HG02642 (cell line): ENCODE results near the gene UIMC1.
"Not testable (repeated sequence)": the region's sequence is repeated elsewhere in the genome, so short reads cannot be mapped to it uniquely, and the experiment has no call there.

Experiments
- ATAC-seq: cut with Tn5 transposase; IDR thresholded peaks from one replicate; pipeline ENCODE4 v1.9.1; 2021; ENCODE audit warnings: mild to moderate bottlenecking; ENCODE audit not compliant: unreplicated experiment, poor library complexity

Gene UIMC1

DNA sequence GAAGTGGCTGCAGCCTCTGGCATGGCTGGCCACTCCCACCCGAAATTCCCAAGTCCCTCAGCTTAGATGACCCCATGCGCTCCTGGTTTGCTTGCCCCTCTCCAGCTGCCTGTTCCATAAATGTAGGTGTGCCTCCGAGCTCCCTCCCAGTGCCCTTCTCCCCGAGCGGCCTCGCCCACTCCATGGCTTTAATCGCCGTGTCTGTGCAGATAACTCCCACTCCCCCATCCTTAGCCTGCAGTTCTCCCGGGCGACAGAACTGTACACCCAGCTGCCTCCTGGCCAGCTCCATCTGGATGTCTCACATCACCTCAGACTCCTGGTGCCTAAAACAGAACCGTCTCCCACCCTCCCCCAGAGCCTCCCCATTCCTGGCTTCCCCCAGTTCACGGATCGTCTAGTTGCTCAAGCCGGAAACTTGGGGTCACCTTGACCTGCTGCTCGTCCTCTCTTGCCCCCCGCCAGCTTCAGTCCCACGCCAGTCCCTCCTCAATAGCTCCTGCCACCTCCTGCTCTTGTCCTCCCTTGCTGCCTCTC lies 131.5 kb downstream of the UIMC1 start:
- ATAC-seq: no peak

DNA sequence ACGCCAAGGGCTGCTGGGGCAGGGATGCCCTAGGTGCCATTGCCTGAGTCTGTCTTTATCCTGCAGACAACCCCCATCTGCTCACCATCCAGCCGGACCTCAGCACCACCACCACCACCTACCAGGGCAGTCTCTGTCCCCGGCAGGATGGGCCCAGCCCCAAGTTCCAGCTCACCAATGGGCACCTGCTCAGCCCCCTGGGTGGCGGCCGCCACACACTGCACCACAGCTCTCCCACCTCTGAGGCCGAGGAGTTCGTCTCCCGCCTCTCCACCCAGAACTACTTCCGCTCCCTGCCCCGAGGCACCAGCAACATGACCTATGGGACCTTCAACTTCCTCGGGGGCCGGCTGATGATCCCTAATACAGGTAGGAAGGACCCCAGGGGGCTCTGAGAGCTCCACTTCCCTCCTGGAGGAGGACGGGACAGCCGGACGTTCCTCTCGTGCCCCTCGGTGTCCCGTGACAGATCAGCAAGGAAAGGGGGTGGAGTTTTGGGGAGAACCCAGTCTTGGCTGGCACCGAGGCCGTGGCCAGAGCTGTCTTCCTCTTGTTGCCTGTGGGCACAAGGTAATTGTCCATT lies 132.3 kb downstream of the UIMC1 start:
- ATAC-seq: no peak

DNA sequence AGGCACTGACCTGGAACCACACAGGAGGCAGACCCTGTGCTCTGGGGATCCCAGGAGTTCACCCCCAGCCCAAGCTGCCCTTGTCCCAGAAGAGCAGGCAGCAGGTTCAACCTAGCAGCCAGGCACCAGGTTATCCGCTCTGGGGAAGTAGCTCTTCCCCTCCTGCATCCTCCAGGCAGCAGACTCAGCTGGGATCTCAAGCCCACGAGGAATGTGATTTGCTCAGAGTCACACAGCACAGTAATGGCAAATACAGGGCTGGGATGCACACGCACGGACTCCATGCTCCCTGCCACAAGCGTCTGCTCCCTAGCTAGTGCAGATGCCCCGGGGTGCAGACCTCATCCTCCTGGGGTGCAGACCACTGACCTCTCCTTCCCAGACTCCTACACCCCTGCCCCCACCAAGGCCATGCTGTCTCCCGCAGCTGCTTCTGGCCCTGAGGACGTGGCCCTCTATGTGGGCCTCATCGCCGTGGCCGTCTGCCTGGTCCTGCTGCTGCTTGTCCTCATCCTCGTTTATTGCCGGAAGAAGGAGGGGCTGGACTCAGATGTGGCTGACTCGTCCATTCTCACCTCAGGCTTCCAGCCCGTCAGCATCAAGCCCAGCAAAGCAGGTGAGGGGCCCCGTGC lies 132.9 kb downstream of the UIMC1 start:
- ATAC-seq: no peak

- not testable (repeated sequence) for ATAC-seq
These were observed 133.6 kb downstream of the UIMC1 start for GRCh38 chr5:176873011-176873410.

DNA sequence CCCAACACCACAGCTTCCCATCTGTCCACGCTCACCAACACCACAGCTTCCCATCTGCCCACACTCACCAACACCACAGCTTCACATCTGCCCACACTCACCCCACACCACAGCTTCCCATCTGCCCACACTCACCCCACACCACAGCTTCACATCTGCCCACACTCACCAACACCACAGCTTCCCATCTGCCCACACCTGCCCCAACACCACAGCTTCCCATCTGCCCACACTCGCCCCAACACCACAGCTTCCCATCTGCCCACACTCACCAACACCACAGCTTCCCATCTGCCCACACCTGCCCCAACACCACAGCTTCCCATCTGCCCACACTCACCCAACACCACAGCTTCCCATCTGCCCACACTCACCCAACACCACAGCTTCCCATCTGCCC lies 134.0 kb downstream of the UIMC1 start:
- ATAC-seq: not testable (repeated sequence)

DNA sequence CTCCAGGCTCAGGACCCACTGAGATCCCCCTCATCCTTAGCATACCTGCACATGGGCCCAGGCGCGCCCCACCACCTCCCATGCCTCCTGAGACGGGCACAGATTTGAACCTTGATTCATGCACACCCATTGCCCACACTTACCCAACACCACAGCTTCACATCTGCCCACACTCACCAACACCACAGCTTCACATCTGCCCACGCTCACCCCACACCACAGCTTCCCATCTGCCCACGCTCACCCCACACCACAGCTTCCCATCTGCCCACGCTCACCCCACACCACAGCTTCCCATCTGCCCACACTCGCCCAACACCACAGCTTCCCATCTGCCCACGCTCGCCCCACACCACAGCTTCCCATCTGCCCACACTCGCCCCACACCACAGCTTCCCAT lies 135.9 kb downstream of the UIMC1 start:
- ATAC-seq: not testable (repeated sequence)

GRCh38 chr5:176870110-176870591 lies 136.4 kb downstream of the UIMC1 start:
- no peak for ATAC-seq

- ATAC-seq: no peak
These were observed 137.0 kb downstream of the UIMC1 start for GRCh38 chr5:176869501-176870109.

- ATAC-seq: no peak
These were observed 137.8 kb downstream of the UIMC1 start for GRCh38 chr5:176868731-176869130.

GRCh38 chr5:176868126-176868525 lies 138.5 kb downstream of the UIMC1 start:
- ATAC-seq: no peak

GRCh38 chr5:176866707-176867310 lies 139.8 kb downstream of the UIMC1 start:
- no peak for ATAC-seq

DNA sequence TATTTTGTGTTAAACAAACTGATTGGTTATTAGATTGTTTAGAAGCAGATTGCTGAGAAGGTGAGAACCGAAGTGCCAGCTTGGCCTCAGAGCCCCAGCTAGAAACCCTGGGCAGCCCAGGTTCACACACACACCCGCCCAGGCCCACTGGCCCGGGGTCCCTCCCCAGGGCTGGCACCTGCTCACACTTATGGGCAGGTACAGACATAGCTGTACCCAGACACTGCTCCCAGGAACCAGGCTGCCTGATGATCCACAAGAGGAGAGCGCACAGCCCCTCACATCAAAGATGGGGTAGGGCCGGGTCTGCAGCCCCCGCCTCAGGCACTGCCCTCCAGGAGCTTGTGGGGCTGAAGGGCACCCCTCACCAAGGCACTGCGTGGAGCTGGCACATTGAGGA lies 140.6 kb downstream of the UIMC1 start:
- no peak for ATAC-seq

GRCh38 chr5:176864755-176865154 lies 141.8 kb downstream of the UIMC1 start:
- no peak for ATAC-seq

GRCh38 chr5:176863765-176864098 lies 142.8 kb downstream of the UIMC1 start:
- no peak for ATAC-seq

GRCh38 chr5:176863041-176863764 lies 143.4 kb downstream of the UIMC1 start:
- ATAC-seq: no peak

- no peak for ATAC-seq
These were observed 144.1 kb downstream of the UIMC1 start for GRCh38 chr5:176862330-176862995.

DNA sequence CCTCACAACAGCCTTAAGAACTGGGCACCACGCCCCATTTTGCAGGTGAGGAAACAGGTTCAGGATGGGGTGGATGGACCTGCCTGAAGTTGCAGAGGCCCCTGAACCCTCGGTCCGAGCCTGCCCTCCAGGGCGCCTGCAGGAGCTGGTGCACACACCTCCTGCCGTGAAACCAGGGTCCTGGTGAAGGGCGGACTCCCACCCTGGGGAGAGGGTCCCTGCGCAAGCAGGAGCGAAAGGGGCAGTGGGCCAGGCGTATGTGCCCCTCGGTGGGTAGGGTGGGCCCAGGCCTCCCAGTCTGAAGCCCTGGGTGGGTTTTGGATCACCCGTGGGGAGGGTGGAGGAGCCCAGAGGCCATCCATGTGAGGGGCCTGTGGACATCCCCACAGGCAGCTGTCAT lies 145.3 kb downstream of the UIMC1 start:
- ATAC-seq: no peak

- ATAC-seq: no peak
These were observed 146.2 kb downstream of the UIMC1 start for GRCh38 chr5:176860381-176860780.

GRCh38 chr5:176859916-176860315 lies 146.7 kb downstream of the UIMC1 start:
- ATAC-seq: no peak

GRCh38 chr5:176857894-176858273 lies 148.7 kb downstream of the UIMC1 start:
- no peak for ATAC-seq
